HG02642 (cell line): ENCODE results near the gene NRXN2.

Source experiments
- ATAC-seq: cut with Tn5 transposase; IDR thresholded peaks from one replicate; pipeline ENCODE4 v1.9.1; 2021; ENCODE audit warnings: mild to moderate bottlenecking; ENCODE audit not compliant: unreplicated experiment, poor library complexity

The NRXN2 gene

DNA sequence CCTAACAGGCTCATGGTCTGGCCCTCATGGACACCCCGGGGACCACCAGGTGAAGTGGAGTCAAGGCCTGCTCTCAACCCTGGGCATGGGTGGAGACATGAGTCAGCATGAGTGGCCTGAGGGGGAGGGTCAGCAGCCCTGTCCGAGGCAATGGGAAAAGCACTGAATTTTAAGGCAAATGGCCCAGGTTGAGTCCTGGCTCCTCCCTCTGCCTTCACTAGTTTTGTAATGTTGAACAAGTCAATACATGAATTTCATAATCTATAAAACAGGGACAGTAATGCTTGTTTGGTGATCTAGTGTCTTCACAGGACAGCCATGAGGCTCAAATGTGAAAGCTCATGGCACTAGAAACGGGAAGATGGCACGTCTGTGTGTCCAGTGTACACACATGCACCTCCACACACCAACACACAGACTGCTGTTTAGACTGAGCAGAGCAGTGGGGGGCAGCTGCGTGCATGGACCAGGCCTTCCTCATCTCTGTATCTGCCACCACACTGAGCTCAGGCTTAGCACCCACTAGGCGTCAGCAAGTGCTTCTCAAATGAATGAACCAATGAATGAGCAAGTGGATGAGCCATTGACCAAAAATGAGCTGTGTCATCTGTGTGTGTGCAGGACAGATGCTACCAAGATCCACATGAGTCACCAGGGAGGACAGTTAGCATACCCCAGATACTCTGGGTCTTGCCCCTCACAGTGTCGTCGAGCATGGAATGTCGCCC is 63.4 kb downstream of the NRXN2 start:
- no peak for ATAC-seq

GRCh38 chr11:64658265-64658664 is 64.7 kb downstream of the NRXN2 start:
- ATAC-seq, result no peak

GRCh38 chr11:64656862-64657261 is 66.1 kb downstream of the NRXN2 start:
- no peak for ATAC-seq

DNA sequence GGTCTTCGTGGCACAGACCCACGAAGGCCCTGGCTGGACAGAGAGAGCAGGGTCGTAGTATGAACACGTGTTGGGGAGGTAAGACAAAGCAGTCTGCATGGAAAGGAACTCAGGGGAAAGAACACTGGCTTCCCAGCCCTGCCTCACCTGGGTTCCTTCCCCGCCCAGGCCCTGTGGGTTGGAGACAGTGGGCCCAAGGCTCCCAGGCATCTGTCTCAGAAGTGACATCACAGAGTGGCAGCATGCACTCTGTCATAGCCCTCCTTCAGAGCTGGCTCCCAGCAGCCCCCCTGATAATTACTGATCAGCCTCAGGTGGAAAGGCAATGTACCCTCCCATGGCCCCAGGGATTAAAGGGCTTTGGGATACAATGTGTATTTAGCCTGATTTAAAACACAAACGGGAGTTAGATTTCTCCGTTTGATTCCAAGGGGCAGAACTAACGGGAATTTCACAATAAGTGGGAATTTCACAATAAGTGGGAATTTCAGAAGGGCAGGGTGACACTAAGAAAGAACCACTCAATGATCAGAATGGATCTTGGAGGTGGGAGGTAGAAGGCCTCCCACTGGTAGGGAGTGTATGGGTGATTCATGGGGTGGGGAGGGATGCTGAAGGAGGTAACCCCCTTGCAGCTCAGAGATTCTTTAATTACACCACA is 66.9 kb downstream of the NRXN2 start:
- ATAC-seq, result no peak

GRCh38 chr11:64654958-64655541 is 67.9 kb downstream of the NRXN2 start:
- no peak for ATAC-seq

DNA sequence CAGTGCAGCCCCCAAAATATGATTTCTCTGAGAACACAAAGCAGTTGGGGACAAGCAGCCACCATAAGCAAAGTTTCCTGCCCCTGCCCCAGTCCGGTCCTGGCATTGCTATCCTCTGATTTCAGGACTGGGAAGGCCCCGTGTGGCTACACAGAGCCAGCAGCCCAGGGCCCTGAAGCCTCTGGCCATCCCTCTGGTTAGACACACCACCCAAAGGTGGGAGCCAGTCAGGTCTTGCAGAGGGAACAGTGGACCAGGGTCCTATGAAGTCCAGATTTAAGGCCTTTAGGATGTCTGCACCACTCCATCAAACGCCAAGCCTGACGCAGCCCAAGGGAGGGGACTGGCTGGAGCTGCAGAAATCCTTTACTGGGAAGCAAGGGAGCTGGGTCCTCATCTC is 68.6 kb downstream of the NRXN2 start:
- no peak for ATAC-seq

DNA sequence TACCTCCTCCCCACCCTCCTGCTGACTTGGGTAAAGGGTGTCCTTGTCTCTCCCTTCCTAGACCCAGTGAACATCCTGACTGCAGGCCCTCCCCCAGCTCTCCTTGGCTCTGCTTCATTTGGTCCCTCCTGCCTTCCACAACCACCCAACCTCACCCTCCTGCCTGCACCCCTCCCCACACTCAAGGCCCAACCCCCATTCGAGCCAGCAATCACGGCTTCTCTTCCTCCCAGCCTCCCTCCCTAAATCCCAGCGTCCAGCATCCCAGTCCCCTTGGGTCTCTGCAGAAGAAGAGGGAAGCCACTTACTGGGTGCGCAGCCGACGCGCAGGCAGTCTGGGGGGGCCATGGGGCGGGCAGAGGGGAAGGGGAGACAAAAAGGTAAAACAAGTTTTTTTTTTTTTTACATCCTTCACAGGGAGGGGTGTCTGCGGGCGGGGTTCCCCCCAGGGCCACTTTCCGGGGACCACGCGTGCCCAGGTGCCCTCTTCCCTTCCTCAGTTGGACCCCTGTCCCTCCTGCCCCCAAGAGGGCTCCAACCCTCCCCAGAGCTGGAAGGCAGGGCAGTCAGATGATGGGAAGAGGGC is 69.5 kb downstream of the NRXN2 start:
- ATAC-seq, result no peak

- no peak for ATAC-seq
Measured at GRCh38 chr11:64652586-64653387, 70.2 kb downstream of the NRXN2 start.

- no peak for ATAC-seq
Measured at GRCh38 chr11:64650923-64651523, 72.0 kb downstream of the NRXN2 start.

DNA sequence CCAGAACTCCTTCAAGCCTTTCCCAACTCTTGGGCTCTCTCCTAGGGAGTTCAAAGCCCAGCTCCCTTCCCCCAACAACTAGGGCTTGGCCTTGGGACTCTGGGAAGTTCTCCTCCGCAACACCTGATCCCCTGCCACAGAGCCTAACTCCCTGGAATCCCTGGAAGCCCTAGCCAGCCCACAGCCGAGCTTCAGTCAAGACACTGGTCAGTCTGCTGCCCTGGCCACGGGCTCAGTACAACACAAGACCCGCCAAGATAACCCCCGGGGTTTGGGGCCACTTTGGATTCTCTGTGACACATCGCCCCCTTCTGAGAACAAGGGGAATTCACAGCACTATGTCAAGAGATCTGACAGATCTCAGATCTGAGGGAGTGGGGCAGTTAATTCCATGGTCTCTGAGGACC is 73.7 kb downstream of the NRXN2 start:
- no peak for ATAC-seq

DNA sequence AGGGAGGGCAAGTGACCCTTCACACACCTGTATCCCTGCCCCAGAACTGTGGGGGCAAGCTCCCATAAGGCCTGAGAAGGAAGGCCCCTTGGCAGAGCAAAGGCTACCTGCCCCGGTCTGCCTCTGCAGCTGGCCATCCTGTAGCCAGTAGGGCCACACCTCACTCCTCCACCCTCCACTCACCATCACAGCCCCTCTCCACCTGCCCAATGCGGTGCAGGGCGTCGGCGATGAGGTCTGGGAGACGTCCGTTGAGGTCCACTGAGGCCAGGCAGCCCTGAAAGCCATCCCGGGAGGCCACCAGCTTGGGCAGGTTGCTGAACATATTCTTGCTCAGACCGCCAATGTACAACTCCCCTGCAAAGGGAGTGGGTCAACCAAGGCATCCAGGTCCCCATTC is 74.4 kb downstream of the NRXN2 start:
- ATAC-seq, result no peak

DNA sequence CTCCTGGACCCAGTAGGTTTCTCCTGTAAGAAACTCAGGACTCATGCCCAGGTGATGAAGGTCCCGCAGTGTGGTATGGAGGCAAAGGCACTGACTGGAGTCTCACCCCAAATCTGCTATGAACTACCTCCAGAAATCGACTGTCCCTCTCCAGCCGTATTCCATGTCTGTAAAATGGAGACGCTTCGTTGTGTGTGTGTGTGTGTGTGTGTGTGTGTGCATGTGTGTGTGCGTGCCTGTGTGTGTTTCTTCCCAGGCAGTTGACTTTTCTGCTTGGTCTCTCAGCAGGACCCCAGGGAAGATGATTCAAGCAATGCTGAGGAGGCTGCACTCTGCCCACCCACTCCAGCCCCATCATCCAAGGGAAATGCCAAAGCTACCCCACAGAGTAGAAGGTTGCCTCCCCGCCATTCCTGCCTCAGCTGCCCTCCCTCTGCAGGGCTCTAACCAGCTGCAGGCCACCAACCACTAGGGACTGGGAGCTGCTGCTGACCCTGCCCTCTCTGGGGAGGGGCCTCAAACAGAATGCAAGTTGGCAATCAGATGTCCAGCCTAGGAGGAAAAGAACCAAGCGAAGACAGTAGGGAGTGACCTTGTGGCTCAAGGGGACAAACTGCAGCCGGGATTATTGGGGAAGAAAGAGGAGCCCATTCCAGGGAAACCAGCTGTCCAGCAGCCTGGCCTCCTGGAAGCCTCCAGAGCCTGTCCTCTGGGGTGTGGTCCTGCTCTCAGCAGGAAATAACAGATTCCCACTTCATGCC is 75.8 kb downstream of the NRXN2 start:
- no peak for ATAC-seq

GRCh38 chr11:64644647-64645275 is 78.2 kb downstream of the NRXN2 start:
- no peak for ATAC-seq

- no peak for ATAC-seq
Measured at GRCh38 chr11:64643920-64644646, 78.9 kb downstream of the NRXN2 start.

GRCh38 chr11:64643256-64643881 is 79.6 kb downstream of the NRXN2 start:
- ATAC-seq, result no peak

GRCh38 chr11:64642871-64643255 is 80.1 kb downstream of the NRXN2 start:
- ATAC-seq, result no peak

- no peak for ATAC-seq
Measured at GRCh38 chr11:64642418-64642735, 80.6 kb downstream of the NRXN2 start.
